ENCODE measurements around the gene AFAP1L1.
A peak's percentile ranks its signal among the peaks of the same experiment; 100 is the strongest.

Gene AFAP1L1

DNA sequence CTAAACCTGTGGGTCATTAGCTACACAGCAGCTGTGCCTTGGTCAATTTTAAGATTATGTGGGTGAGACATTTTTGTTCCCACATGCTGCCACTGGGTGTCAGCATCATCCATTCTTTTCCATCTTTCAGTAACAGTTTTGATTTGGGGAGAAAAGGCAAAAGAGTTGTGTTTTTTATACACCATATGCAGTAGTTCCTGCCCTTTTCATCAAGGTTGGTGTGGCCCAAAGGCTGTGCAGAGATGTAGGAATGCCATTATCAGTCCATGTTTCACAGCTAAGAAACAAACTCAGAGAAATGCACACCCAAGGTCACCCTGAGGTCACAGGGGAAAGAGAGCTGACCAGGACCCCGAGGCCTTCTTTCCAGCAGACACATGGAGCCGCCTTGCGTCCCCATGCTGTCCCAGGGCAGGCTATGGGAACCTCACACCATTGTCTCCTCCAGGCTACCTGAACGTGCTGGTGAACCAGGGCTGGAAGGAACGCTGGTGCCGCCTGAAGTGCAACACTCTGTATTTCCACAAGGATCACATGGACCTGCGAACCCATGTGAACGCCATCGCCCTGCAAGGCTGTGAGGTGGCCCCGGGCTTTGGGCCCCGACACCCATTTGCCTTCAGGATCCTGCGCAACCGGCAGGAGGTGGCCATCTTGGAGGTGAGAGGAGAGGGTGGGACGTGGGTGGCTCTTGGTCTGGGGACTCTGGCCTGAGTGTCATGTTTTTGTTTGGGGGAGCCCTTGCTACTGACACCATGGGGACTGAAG lies 45.8 kb downstream of the AFAP1L1 start:
- no peaks in the 10 kb centered on the region for H3K27me3 ChIP-seq
- no peaks in the 10 kb centered on the region for H3K4me1 ChIP-seq (ENCODE audit: control insufficient read depth in 1 of 2, insufficient read depth in 1 of 2, low read depth in 1 of 2, low read length in 1 of 2)
- TF ChIP-seq, protein P1, sequence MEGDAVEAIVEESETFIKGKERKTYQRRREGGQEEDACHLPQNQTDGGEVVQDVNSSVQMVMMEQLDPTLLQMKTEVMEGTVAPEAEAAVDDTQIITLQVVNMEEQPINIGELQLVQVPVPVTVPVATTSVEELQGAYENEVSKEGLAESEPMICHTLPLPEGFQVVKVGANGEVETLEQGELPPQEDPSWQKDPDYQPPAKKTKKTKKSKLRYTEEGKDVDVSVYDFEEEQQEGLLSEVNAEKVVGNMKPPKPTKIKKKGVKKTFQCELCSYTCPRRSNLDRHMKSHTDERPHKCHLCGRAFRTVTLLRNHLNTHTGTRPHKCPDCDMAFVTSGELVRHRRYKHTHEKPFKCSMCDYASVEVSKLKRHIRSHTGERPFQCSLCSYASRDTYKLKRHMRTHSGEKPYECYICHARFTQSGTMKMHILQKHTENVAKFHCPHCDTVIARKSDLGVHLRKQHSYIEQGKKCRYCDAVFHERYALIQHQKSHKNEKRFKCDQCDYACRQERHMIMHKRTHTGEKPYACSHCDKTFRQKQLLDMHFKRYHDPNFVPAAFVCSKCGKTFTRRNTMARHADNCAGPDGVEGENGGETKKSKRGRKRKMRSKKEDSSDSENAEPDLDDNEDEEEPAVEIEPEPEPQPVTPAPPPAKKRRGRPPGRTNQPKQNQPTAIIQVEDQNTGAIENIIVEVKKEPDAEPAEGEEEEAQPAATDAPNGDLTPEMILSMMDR (IDR thresholded peaks at IDR 0.05) = peak; percentile 54
- H3K4me3 ChIP-seq (ENCODE audit: low read depth in 1 of 2, low read length in 1 of 2) = no peak overlapping the region
- H3K27ac ChIP-seq = no peak overlapping the region
- no peaks in the 10 kb centered on the region for H3K9me3 ChIP-seq
- no peaks in the 10 kb centered on the region for H3K36me3 ChIP-seq

DNA sequence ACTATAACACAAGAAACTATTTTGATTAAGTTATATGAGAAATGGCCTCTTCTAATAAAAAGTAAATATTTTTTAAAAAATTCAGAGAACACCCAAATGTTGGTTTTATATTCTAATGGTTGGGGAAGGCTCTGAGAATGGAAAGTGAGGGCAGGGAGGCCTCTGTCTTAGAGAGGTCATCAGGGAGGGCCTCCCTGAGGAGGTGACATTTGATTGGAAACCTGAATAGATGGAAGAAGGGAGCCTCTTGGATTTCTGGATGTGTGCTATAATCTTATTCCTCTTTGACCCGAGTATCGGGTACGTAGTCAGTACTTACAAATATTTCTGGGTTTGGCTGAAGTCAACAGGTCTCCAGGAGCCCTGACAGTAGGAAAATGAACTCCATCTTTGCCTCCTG lies 47.5 kb downstream of the AFAP1L1 start:
- Histone ChIP-seq H3K4me1 (ENCODE audit: control insufficient read depth in 1 of 2, insufficient read depth in 1 of 2, low read depth in 1 of 2, low read length in 1 of 2) (no peaks in the 10 kb centered on the region), H3K4me3 (ENCODE audit: low read depth in 1 of 2, low read length in 1 of 2) (no peak overlapping the region), H3K36me3 (no peaks in the 10 kb centered on the region), H3K9me3 (no peaks in the 10 kb centered on the region), H3K27me3 (no peaks in the 10 kb centered on the region), H3K27ac (no peak overlapping the region)
- TF ChIP-seq, protein P1 (IDR thresholded peaks at IDR 0.05) = no peak

DNA sequence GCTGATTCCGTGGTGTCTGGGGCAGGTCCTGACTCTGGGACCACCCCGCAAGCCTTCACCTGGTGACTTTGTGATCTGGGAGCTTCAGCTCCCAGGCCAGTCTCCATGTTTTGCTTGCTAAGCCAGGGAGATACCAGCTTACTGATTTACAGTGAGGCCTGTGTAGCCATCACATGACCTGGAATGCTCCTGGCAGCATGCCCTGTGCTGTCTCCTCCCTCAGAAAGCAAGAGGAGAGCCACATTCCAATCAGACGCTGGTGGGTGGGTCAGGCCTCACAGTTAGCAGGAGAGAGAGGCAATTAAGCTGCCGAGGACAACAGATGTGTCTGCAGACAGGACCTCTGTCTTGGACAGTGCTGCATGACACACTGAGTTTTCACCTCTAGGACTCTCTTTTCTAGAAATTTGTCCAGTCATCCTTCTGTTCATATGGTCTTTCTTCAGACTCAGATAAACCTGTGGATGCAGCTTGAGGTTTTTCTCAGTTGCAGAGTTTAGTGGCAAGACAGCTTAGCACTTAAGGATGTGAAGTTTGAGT lies 49.2 kb downstream of the AFAP1L1 start:
- H3K4me1 ChIP-seq (ENCODE audit: control insufficient read depth in 1 of 2, insufficient read depth in 1 of 2, low read depth in 1 of 2, low read length in 1 of 2) = no peaks in the 10 kb centered on the region
- TF ChIP-seq, protein P1 (IDR thresholded peaks at IDR 0.05) = no peak
- H3K27me3 ChIP-seq = no peaks in the 10 kb centered on the region
- H3K36me3 ChIP-seq = no peaks in the 10 kb centered on the region
- H3K27ac ChIP-seq = no peak overlapping the region
- no peak overlapping the region for H3K4me3 ChIP-seq (ENCODE audit: low read depth in 1 of 2, low read length in 1 of 2)
- H3K9me3 ChIP-seq = no peaks in the 10 kb centered on the region

DNA sequence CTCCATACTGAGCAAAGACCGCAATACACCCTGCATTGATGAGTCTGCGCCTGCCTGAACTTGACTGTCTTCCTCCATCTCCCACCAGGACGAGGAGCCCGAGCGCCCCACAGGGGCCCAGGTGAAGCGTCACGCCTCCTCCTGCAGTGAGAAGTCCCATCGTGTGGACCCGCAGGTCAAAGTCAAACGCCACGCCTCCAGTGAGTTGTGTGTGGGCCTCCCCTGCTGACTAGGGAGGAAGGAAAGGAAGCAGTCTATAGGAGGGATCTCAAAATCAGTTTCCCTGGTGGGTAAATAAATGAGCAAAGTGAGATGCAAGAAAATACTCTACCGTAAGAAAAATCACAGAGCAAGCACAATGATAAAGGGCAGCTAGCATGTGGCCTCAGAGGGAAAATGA lies 50.9 kb downstream of the AFAP1L1 start:
- H3K27ac ChIP-seq = no peak overlapping the region
- H3K4me1 ChIP-seq (ENCODE audit: control insufficient read depth in 1 of 2, insufficient read depth in 1 of 2, low read depth in 1 of 2, low read length in 1 of 2) = no peaks in the 10 kb centered on the region

DNA sequence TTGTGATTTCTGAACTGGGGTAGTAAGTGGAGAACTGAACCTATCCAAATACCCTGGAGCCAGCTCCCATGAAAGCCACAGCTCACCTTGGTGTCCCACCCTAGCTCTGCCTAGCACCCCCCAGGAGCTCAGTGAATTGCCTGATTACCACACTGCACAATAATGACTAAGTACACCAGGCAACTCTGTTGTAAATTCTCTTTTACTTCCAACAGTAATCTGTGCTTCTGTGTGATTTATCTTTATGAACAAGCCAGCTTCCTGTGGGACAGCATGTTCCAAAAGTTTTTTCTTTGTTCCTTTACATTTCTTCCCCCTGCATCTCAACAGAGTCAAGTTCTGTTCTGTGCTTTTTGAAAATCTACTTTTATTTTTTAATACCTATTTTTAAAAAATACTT lies 51.6 kb downstream of the AFAP1L1 start:
- Histone ChIP-seq H3K27me3 (no peaks in the 10 kb centered on the region), H3K9me3 (no peaks in the 10 kb centered on the region), H3K4me3 (ENCODE audit: low read depth in 1 of 2, low read length in 1 of 2) (no peak overlapping the region), H3K4me1 (ENCODE audit: control insufficient read depth in 1 of 2, insufficient read depth in 1 of 2, low read depth in 1 of 2, low read length in 1 of 2) (no peaks in the 10 kb centered on the region), H3K36me3 (no peaks in the 10 kb centered on the region), H3K27ac (no peak overlapping the region)
- TF ChIP-seq, protein P1 (IDR thresholded peaks at IDR 0.05) = no peak

More for the DNA sequence above, 50.9 kb downstream of the AFAP1L1 start:
- no peaks in the 10 kb centered on the region for H3K9me3 ChIP-seq
- H3K36me3 ChIP-seq = no peaks in the 10 kb centered on the region
- H3K27me3 ChIP-seq = no peaks in the 10 kb centered on the region
- TF ChIP-seq, protein P1 (IDR thresholded peaks at IDR 0.05) = no peak
- no peak overlapping the region for H3K4me3 ChIP-seq (ENCODE audit: low read depth in 1 of 2, low read length in 1 of 2)

Measured in neutrophil (primary cell).